Liver (tissue), 9 donors: Measurements from ENCODE around the gene PEX3. TPM values are rescaled to one million over a fixed set of nuclear protein-coding genes. Genes with fewer than 3 reads are reported as not detected.

Experiments used
- DNase-seq: peaks from one replicate; pipeline ENCODE4 v3.0.0-alpha.2; 2017; ENCODE audit warnings: low spot score
- H3K27ac ChIP-seq, 2 donors: one replicate each; pipeline ENCODE4 v1.7.0; 2013; ENCODE audit warnings: inconsistent platforms in 2 of 2, low read length in 2 of 2, control low read depth in 1 of 2, low read depth in 1 of 2, mild to moderate bottlenecking in 1 of 2
- H3K27me3 ChIP-seq, 4 donors: one replicate each; pipeline versions ENCODE4 v1.6.1 to v1.7.0; 2013; ENCODE audit warnings: low read length in 3 of 4, inconsistent platforms in 1 of 4, mild to moderate bottlenecking in 1 of 4, moderate library complexity in 1 of 4; ENCODE audit not compliant: control insufficient read depth in 4 of 4, insufficient read depth in 4 of 4
- H3K36me3 ChIP-seq, 4 donors: one replicate each; pipeline versions ENCODE4 v1.6.1 to v1.7.0; 2013; ENCODE audit warnings: low read length in 3 of 4, mild to moderate bottlenecking in 3 of 4, low read depth in 1 of 4, moderate library complexity in 1 of 4; ENCODE audit not compliant: control insufficient read depth in 4 of 4, insufficient read depth in 3 of 4
- H3K4me1 ChIP-seq, 4 donors: one replicate each; pipeline versions ENCODE4 v1.6.1 to v1.7.0; 2013; ENCODE audit warnings: low read length in 3 of 4, mild to moderate bottlenecking in 3 of 4, moderate library complexity in 1 of 4; ENCODE audit not compliant: control insufficient read depth in 4 of 4, insufficient read depth in 4 of 4
- H3K4me3 ChIP-seq, 3 donors: one replicate each; pipeline versions ENCODE4 v1.6.1 to v1.7.0; 2013; ENCODE audit warnings: low read length in 3 of 3, control low read depth in 1 of 3, low read depth in 1 of 3, mild to moderate bottlenecking in 1 of 3
- H3K9ac ChIP-seq, 2 donors: one replicate each; pipeline ENCODE4 v1.7.0; 2013; ENCODE audit warnings: low read length in 2 of 2, mild to moderate bottlenecking in 2 of 2, moderate library complexity in 2 of 2, control low read depth in 1 of 2, low read depth in 1 of 2
- H3K9me3 ChIP-seq, 4 donors: one replicate each; pipeline versions ENCODE4 v1.6.1 to v1.7.0; 2013; ENCODE audit warnings: low read length in 3 of 4; ENCODE audit not compliant: control insufficient read depth in 4 of 4
- EGR1 ChIP-seq, 2 donors: IDR thresholded peaks; 2 replicates each; pipeline ENCODE4 v1.6.1; 2016 to 2018; ENCODE audit warnings: antibody characterized with exemption in 2 of 2, low read depth in 2 of 2
- FOXA1 ChIP-seq: IDR thresholded peaks from 2 replicates; pipeline ENCODE4 v1.6.1; 2016; ENCODE audit warnings: antibody characterized with exemption
- FOXA2 ChIP-seq: IDR thresholded peaks from 2 replicates; pipeline ENCODE4 v1.6.1; 2016; ENCODE audit warnings: antibody characterized with exemption
- GABPA ChIP-seq, 2 donors: IDR thresholded peaks in 1 of 2; conservative IDR thresholded peaks in 1 of 2; 2 replicates each; pipeline ENCODE4 v1.6.1; 2016; ENCODE audit warnings: antibody characterized with exemption in 2 of 2, mild to moderate bottlenecking in 1 of 2, moderate library complexity in 1 of 2
- HNF4A ChIP-seq, 2 donors: conservative IDR thresholded peaks; 2 replicates each; pipeline ENCODE4 v1.6.1; 2016; ENCODE audit warnings: antibody characterized with exemption in 2 of 2, mild to moderate bottlenecking in 2 of 2
- HNF4G ChIP-seq: IDR thresholded peaks from 2 replicates; pipeline ENCODE4 v1.6.1; 2016; ENCODE audit warnings: antibody characterized with exemption
- JUND ChIP-seq, 2 donors: IDR thresholded peaks; 2 replicates each; pipeline ENCODE4 v1.6.1; 2016; ENCODE audit warnings: antibody characterized with exemption in 2 of 2
- NR2F2 ChIP-seq: IDR thresholded peaks from 2 replicates; pipeline ENCODE4 v1.6.1; 2016; ENCODE audit warnings: antibody characterized with exemption
- RAD21 ChIP-seq, 2 donors: IDR thresholded peaks; 2 replicates each; pipeline ENCODE4 v1.6.1; 2016; ENCODE audit warnings: antibody characterized with exemption in 2 of 2, mild to moderate bottlenecking in 2 of 2
- RXRA ChIP-seq, 2 donors: IDR thresholded peaks; 2 replicates each; pipeline ENCODE4 v1.6.1; 2017 to 2018; ENCODE audit warnings: antibody characterized with exemption in 2 of 2, mild to moderate bottlenecking in 1 of 2
- SP1 ChIP-seq: IDR thresholded peaks from 2 replicates; pipeline ENCODE4 v1.6.1; 2018; ENCODE audit warnings: antibody characterized with exemption, mild to moderate bottlenecking
- TAF1 ChIP-seq: conservative IDR thresholded peaks from 2 replicates; pipeline ENCODE4 v1.6.1; 2016; ENCODE audit warnings: antibody characterized with exemption, mild to moderate bottlenecking
- YY1 ChIP-seq: IDR thresholded peaks from 2 replicates; pipeline ENCODE4 v1.6.1; 2016; ENCODE audit warnings: antibody characterized with exemption, mild to moderate bottlenecking
- WGBS: extraction: QIAGEN DNeasy Blood & Tissue Kit; methylation state at CpG from one replicate; pipeline ENCODE4 v1.1.7; 2013; 5-methylcytosine and 5-hydroxymethylcytosine counted together
- polyA plus RNA-seq, 2 donors: library from polyadenylated mRNA; stranded (reverse) in 1 of 2; unstranded in 1 of 2; fragments of 200-250 nt in 1 of 2; fragments of >200 nt in 1 of 2; fragmentation: Nextera tagmentation in 1 of 2; extraction: Ambion mirVana in 1 of 2; gene quantifications; one replicate each; pipeline versions ENCODE4 v1.2.1 to v1.2.3, GENCODE V29; 2013 to 2015
- total RNA-seq, 2 donors: library from RNA; depleted of rRNA; stranded (reverse); fragments of >200 nt; gene quantifications; one replicate each; pipeline ENCODE4 v1.2.3, GENCODE V29; 2014
- TF ChIP-seq, protein P1 (sequence below): IDR thresholded peaks from 2 replicates; pipeline ENCODE4 v1.6.1; 2016; ENCODE audit warnings: antibody characterized with exemption
- TF ChIP-seq, protein P2 (sequence below): fragments of 150-350 bp; IDR thresholded peaks from 2 replicates; pipeline ENCODE4 v1.5.1; 2017; ENCODE audit warnings: improper control_type of control experiment, low read depth, low read length; ENCODE audit not compliant: missing input control
- TF ChIP-seq, protein P3 (sequence below): IDR thresholded peaks from 2 replicates; pipeline ENCODE4 v1.6.1; 2016; ENCODE audit warnings: antibody characterized with exemption
- TF ChIP-seq, protein P4 (sequence below): IDR thresholded peaks from 2 replicates; pipeline ENCODE4 v1.6.1; 2016; ENCODE audit warnings: antibody characterized with exemption, mild to moderate bottlenecking
- TF ChIP-seq, protein P5 (sequence below): IDR thresholded peaks from 2 replicates; pipeline ENCODE4 v1.6.1; 2016; ENCODE audit warnings: antibody characterized with exemption
- donor health status: healthy.
- donor health status: healthy.
- donor health status: healthy.
- donor health status: healthy.
- donor health status: healthy.

PEX3 gene
- total and polyA plus RNA-seq, 4 donors = 12.7 to 27.2 (median 15.2) TPM

DNA sequence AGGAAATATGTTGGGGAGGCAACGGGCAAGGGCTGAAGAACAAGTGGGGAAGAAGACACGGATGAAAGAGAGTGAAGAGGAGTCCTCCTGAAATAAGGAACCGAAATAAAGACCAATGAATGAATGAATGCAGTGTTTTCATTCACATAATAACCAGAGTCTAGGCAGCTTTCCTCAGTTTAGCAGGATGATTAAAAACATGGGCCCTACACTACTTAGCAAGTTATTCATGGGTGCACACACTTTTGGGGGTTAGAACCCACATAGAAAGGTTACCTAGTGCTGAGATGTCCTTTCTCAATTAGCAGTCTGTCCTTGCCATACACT, 66.8 kb downstream of the PEX3 start:
- WGBS = 68% methylated on average over 3 of the region's 3 CpGs
- no peak for DNase-seq
- Histone ChIP-seq H3K4me3 (no peak overlapping the region), H3K27me3 (no peaks in the 10 kb centered on the region), H3K27ac (no peak overlapping the region), H3K9me3 (no peaks in the 10 kb centered on the region), H3K36me3 (no peaks in the 10 kb centered on the region), H3K9ac (no peak overlapping the region), H3K4me1 (no peaks in the 10 kb centered on the region)
- TF ChIP-seq RXRA (IDR thresholded peaks at IDR 0.05) (no peak), JUND (IDR thresholded peaks at IDR 0.05) (no peak), EGR1 (IDR thresholded peaks at IDR 0.05; ENCODE audit: low read depth in 2 of 2) (no peak), TAF1 (no peak), FOXA2 (no peak), YY1 (no peak), SP1 (no peak), HNF4G (no peak), NR2F2 (no peak), FOXA1 (no peak), RAD21 (IDR thresholded peaks at IDR 0.05) (no peak), GABPA (IDR thresholded peaks at IDR 0.05 in 1 of 2, conservative IDR thresholded peaks at IDR 0.05 in 1 of 2) (no peak), HNF4A (conservative IDR thresholded peaks at IDR 0.05) (no peak)
- TF ChIP-seq, protein P1, sequence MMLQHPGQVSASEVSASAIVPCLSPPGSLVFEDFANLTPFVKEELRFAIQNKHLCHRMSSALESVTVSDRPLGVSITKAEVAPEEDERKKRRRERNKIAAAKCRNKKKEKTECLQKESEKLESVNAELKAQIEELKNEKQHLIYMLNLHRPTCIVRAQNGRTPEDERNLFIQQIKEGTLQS = no peak
- TF ChIP-seq, protein P2, sequence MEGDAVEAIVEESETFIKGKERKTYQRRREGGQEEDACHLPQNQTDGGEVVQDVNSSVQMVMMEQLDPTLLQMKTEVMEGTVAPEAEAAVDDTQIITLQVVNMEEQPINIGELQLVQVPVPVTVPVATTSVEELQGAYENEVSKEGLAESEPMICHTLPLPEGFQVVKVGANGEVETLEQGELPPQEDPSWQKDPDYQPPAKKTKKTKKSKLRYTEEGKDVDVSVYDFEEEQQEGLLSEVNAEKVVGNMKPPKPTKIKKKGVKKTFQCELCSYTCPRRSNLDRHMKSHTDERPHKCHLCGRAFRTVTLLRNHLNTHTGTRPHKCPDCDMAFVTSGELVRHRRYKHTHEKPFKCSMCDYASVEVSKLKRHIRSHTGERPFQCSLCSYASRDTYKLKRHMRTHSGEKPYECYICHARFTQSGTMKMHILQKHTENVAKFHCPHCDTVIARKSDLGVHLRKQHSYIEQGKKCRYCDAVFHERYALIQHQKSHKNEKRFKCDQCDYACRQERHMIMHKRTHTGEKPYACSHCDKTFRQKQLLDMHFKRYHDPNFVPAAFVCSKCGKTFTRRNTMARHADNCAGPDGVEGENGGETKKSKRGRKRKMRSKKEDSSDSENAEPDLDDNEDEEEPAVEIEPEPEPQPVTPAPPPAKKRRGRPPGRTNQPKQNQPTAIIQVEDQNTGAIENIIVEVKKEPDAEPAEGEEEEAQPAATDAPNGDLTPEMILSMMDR = no peak
- TF ChIP-seq, protein P3, sequence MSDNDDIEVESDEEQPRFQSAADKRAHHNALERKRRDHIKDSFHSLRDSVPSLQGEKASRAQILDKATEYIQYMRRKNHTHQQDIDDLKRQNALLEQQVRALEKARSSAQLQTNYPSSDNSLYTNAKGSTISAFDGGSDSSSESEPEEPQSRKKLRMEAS = no peak
- TF ChIP-seq, protein P4, sequence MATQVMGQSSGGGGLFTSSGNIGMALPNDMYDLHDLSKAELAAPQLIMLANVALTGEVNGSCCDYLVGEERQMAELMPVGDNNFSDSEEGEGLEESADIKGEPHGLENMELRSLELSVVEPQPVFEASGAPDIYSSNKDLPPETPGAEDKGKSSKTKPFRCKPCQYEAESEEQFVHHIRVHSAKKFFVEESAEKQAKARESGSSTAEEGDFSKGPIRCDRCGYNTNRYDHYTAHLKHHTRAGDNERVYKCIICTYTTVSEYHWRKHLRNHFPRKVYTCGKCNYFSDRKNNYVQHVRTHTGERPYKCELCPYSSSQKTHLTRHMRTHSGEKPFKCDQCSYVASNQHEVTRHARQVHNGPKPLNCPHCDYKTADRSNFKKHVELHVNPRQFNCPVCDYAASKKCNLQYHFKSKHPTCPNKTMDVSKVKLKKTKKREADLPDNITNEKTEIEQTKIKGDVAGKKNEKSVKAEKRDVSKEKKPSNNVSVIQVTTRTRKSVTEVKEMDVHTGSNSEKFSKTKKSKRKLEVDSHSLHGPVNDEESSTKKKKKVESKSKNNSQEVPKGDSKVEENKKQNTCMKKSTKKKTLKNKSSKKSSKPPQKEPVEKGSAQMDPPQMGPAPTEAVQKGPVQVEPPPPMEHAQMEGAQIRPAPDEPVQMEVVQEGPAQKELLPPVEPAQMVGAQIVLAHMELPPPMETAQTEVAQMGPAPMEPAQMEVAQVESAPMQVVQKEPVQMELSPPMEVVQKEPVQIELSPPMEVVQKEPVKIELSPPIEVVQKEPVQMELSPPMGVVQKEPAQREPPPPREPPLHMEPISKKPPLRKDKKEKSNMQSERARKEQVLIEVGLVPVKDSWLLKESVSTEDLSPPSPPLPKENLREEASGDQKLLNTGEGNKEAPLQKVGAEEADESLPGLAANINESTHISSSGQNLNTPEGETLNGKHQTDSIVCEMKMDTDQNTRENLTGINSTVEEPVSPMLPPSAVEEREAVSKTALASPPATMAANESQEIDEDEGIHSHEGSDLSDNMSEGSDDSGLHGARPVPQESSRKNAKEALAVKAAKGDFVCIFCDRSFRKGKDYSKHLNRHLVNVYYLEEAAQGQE = no peak
- TF ChIP-seq, protein P5, sequence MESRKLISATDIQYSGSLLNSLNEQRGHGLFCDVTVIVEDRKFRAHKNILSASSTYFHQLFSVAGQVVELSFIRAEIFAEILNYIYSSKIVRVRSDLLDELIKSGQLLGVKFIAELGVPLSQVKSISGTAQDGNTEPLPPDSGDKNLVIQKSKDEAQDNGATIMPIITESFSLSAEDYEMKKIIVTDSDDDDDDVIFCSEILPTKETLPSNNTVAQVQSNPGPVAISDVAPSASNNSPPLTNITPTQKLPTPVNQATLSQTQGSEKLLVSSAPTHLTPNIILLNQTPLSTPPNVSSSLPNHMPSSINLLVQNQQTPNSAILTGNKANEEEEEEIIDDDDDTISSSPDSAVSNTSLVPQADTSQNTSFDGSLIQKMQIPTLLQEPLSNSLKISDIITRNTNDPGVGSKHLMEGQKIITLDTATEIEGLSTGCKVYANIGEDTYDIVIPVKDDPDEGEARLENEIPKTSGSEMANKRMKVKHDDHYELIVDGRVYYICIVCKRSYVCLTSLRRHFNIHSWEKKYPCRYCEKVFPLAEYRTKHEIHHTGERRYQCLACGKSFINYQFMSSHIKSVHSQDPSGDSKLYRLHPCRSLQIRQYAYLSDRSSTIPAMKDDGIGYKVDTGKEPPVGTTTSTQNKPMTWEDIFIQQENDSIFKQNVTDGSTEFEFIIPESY = no peak
